HG03097 (cell line): ENCODE measurements around the gene DOCK4.
"Not testable (repeated sequence)": the region's sequence is repeated elsewhere in the genome, so short reads cannot be mapped to it uniquely, and the experiment has no call there.

ENCODE experiments used
- ATAC-seq: cut with Tn5 transposase; IDR thresholded peaks from one replicate; pipeline ENCODE4 v1.9.1; 2021; ENCODE audit not compliant: unreplicated experiment, low FRiP score

Gene DOCK4

GRCh38 chr7:111931016-111931517 lies 275.1 kb downstream of the DOCK4 start:
- ATAC-seq = no peak

- no peak for ATAC-seq
Observed at GRCh38 chr7:111929264-111929663, 276.9 kb downstream of the DOCK4 start.

GRCh38 chr7:111927353-111928019 lies 278.7 kb downstream of the DOCK4 start:
- ATAC-seq = no peak

DNA sequence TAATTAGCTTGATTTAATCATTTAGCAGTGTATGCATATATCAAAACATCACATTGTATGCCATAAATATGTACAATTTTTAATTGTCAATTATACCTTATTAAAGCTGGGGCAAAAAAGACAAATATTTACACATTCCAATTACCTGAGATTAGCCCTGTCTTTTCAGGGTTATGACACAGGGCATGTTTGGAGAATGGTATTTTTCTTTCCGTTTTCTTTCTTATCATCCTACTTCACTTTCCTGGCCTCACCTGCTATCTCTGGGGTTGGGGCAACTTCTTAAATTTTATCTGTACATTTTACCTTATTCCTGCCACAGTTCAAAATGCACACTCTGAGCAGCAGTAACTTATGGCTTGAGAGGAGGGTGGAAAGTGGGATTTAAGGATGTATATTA lies 285.9 kb downstream of the DOCK4 start:
- ATAC-seq = no peak

DNA sequence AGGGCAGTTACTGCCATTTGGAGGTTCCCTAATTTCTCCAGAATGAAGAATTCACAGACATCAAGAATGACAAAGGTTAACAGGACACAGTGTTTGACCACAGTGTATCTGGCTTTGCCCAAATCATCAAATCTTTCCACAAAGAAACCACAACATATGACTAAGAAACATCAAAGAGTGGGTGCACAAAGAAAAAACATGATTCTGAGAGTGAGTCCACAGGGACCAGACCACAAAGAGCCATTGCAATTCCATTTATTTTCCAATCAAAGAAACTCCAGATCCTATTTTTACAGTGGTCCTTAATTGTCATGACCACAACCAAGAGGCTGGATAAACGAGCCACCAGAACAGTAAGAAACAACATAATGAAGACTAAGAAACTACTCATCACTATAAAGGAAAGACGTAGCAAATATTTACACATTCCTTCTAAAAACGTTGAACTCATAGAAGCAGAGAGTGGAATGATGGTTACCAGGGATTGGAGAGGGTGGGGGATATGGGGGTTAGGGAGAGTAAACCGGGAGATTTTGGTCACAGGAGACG lies 286.5 kb downstream of the DOCK4 start:
- ATAC-seq = no peak

GRCh38 chr7:111919164-111919563 lies 287.0 kb downstream of the DOCK4 start:
- no peak for ATAC-seq

DNA sequence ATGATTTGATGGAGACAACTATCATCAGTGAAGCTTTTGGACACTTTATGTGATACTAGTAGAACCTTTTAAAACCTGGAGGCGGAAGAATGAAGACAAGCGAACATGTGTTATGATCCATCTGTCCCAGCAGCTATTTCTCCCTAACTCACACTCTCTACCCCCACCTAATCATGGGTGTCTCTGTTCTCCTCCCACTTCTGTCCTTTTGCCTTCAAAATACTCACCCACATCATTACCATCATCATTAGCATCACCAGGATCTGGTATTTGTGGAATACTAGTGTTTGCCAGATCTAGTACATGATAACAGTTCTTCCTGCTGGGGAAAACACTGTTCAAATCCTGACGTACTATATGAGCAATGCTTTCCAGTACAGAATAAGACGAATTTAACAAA lies 287.7 kb downstream of the DOCK4 start:
- ATAC-seq = no peak

DNA sequence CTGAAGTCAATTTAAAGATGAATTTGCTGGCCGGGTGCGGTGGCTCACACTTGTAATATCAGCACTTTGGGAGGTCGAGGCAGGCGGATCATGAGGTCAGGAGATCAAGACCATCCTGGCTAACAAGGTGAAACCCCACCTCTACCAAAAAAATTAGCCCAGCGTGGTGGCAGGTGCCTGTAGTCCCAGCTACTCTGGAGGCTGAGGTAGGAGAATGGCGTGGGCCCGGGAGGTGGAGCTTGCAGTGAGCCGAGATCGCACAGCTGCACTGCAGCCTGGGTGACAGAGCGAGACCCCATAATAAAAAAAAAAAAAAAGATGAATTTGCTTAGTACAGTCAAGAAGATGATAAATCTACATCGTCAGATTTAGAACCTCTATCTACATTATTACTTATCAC lies 288.8 kb downstream of the DOCK4 start:
- ATAC-seq = not testable (repeated sequence)

DNA sequence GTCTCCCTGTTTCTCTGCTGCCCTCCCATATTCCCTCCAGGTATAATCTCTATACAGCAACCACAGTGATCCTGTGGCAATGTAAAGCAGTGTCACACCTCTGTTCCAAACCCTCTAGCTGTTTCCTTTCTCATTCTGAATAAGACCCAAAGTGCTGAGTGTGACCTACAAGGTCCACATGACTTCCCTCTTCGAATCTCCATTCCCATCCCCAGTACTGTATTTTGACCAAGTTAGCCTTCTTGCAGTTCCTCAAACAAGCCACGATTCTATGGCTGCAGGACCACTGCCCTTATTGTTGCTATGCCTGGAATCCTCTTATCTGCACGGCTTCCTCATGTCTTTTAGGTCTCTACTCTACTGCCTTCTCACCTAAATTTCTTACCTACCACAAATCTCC lies 291.9 kb downstream of the DOCK4 start:
- ATAC-seq = no peak

- ATAC-seq = no peak
Observed at GRCh38 chr7:111911166-111911961, 294.8 kb downstream of the DOCK4 start.

DNA sequence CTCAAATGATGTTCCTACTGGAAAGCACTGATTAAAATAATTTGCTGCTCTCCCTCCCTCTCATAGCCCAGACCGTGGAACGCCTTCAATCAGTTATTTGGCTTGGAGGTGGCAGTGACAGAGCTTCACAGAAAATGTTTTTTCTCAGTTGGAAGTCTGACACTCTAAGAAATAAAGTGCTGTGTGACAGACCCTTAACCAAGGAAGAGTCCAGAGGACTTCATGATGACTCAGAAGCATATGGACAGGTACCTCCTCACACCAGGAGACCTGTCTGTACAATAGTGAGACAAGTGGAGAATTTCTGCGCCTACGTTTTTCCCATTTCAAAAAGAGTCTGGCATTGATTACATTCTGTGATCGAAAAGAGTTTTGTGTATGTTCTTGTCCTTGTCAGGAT lies 295.5 kb downstream of the DOCK4 start:
- no peak for ATAC-seq

GRCh38 chr7:111908673-111909072 lies 297.5 kb downstream of the DOCK4 start:
- ATAC-seq = not testable (repeated sequence)

GRCh38 chr7:111903797-111904196 lies 302.4 kb downstream of the DOCK4 start:
- no peak for ATAC-seq

DNA sequence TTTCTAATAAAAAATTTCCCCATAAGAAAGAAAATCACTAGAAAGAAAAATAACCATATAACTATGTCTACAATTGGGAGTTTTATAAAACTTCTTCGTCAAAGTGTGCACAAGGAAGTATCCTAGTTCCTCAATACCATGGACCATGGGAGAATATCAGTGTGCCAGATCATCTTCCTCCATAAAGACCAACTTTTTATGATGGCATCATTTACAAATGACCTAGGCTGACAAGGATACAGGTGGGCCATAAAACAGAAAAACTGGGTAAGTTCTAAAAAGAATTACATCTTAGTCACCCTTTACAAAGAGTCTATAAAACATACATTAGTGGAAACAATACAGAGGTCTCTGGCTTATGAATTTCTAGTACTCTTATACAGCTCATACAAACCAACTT lies 303.2 kb downstream of the DOCK4 start:
- ATAC-seq = no peak

DNA sequence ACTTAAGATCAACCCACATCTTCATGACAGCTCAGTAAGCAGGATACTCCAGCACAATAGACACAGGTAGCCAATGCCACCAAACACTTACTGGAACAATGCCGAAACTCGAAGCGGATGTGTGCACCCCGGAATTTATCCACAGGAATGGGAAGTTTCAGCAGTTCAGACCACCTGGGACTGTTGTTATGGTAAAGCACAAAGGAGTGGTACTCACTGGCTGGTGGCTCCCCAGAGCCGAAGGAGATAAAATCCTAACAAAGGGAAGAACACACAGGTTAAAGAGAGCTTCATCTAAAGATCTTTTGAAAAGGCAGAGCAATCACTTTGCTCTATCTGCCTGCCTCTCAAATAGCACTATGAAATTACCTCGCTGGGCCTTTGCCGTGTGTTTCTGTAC lies 305.9 kb downstream of the DOCK4 start:
- ATAC-seq = no peak

GRCh38 chr7:111895049-111895448 lies 311.1 kb downstream of the DOCK4 start:
- no peak for ATAC-seq

DNA sequence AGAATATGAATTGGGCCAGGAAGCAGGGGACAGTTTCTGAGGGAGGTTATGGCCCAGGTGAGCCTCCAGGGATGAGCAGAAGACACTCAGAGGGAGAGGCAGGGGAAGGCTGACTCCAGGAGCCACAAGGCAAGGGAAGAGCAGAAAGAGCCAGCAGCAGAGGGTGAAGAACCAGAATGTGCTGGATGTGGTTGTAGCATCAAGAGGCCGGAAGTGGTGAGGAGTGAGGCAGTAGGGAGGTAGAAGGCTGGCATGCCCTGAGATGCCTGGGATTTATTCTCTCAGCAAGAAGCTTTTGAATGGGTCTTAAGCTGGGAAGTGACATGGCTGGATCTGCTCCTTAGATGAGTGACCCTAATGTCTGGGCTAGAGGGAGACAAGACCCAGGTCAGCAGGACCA lies 311.7 kb downstream of the DOCK4 start:
- no peak for ATAC-seq

- no peak for ATAC-seq
Observed at GRCh38 chr7:111893190-111893589, 313.0 kb downstream of the DOCK4 start.

DNA sequence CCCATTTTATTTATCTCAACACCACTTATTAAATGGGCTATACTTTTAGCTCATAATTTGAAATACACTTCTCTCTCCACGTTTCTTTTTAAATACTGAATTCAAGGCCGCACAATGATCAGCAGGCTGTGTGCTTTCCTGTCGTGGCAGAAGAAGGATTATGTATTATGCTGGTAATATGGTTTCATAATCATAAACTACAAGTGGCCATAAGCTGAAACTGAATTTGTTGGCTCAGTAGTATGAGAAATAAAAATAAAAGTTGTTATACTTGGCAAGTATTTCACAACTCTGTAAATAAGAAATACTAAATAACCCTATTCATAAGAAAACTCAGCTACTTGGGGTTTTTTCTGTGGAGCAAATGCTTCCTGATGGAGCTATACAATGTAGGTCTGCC lies 313.6 kb downstream of the DOCK4 start:
- ATAC-seq = no peak

GRCh38 chr7:111887734-111888133 lies 318.5 kb downstream of the DOCK4 start:
- no peak for ATAC-seq

- ATAC-seq = no peak
Observed at GRCh38 chr7:111886233-111886632, 320.0 kb downstream of the DOCK4 start.

- ATAC-seq = no peak
Observed at GRCh38 chr7:111883241-111883640, 323.0 kb downstream of the DOCK4 start.
